OCI-LY7 (cell line): ENCODE measurements around the gene KCNJ5. TPM values are rescaled to one million over a fixed set of nuclear protein-coding genes. Genes with fewer than 3 reads are reported as not detected.
"Not testable (repeated sequence)": the region's sequence is repeated elsewhere in the genome, so short reads cannot be mapped to it uniquely, and the experiment has no call there.

Source experiments
- BruUV-seq: library from RNA; stranded (reverse); fragments of 400-500 nt; replicated peaks from 2 replicates; lab custom pipeline; 2021; lab: Mats Ljungman, UMichigan
- CTCF ChIA-PET: fragments of 300-600 bp; sonication (Branson Sonifier 250); formaldehyde crosslinking; loops from one replicate; lab custom pipeline; 2022; ENCODE audit warnings: antibody characterized with exemption; ENCODE audit not compliant: unreplicated experiment; lab: Charles Lee
- POLR2A ChIA-PET: fragments of 300-600 bp; sonication (Branson Sonifier 250); formaldehyde crosslinking; loops from one replicate; lab custom pipeline; 2022; ENCODE audit warnings: antibody characterized with exemption; lab: Charles Lee
- DNase-seq: peaks from one replicate; pipeline ENCODE4 v3.0.0-alpha.2; 2015; ENCODE audit warnings: low spot score
- H2AFZ ChIP-seq: fragments of 200-600 bp; sonication (generic), shearing (Covaris generic); 2 replicates; pipeline ENCODE4 v1.6.1; 2014; ENCODE audit warnings: mild to moderate bottlenecking, antibody characterized with exemption, low read length, moderate library complexity
- H3K27ac ChIP-seq: fragments of 200-600 bp; sonication (generic); 2 replicates; pipeline ENCODE4 v1.5.1; 2014; ENCODE audit warnings: mixed run types, low read depth, mild to moderate bottlenecking, moderate library complexity, low read length, inconsistent platforms; ENCODE audit not compliant: poor library complexity, severe bottlenecking
- H3K36me3 ChIP-seq: fragments of 200-600 bp; sonication (generic); 2 replicates; pipeline ENCODE4 v1.6.1; 2014; ENCODE audit warnings: mild to moderate bottlenecking, antibody characterized with exemption, low read length, moderate library complexity, mixed read lengths; ENCODE audit not compliant: insufficient read depth
- H3K4me1 ChIP-seq: fragments of 200-600 bp; sonication (generic); 2 replicates; pipeline ENCODE4 v1.5.1; 2014; ENCODE audit warnings: mild to moderate bottlenecking, low read length; ENCODE audit not compliant: insufficient read depth, poor library complexity, severe bottlenecking
- H3K4me2 ChIP-seq: fragments of 200-600 bp; sonication (generic); 2 replicates; pipeline ENCODE4 v1.6.1; 2014; ENCODE audit warnings: mild to moderate bottlenecking, low read length
- H3K4me3 ChIP-seq: fragments of 200-600 bp; sonication (generic); 2 replicates; pipeline ENCODE4 v1.5.1; 2014; ENCODE audit warnings: mild to moderate bottlenecking, low read depth, low read length; ENCODE audit not compliant: poor library complexity, severe bottlenecking
- H3K79me2 ChIP-seq: fragments of 200-600 bp; sonication (generic); 2 replicates; pipeline ENCODE4 v1.6.1; 2016; ENCODE audit warnings: low read depth, mild to moderate bottlenecking, low read length, moderate library complexity, mixed read lengths; ENCODE audit not compliant: insufficient read depth
- H3K9me2 ChIP-seq: fragments of 200-600 bp; sonication (generic); 2 replicates; pipeline ENCODE4 v1.6.1; 2016; ENCODE audit warnings: mild to moderate bottlenecking, low read length, mixed read lengths; ENCODE audit not compliant: insufficient read depth
- H3K9me3 ChIP-seq: fragments of 200-600 bp; sonication (generic); 2 replicates; pipeline ENCODE4 v1.6.1; 2014; ENCODE audit warnings: mild to moderate bottlenecking, mixed run types, low read length, mixed read lengths
- H4K20me1 ChIP-seq: fragments of 200-600 bp; sonication (generic); 2 replicates; pipeline ENCODE4 v1.6.1; 2014; ENCODE audit warnings: mild to moderate bottlenecking, antibody characterized with exemption, low read length, moderate library complexity, mixed read lengths; ENCODE audit not compliant: insufficient read depth
- EZH2phosphoT487 ChIP-seq: fragments of 200-600 bp; sonication (generic); IDR thresholded peaks from 2 replicates; pipeline ENCODE4 v1.6.1; 2018; ENCODE audit warnings: low read depth, borderline replicate concordance, mild to moderate bottlenecking, mixed run types, antibody characterized with exemption, low read length, moderate library complexity, mixed read lengths
- intact Hi-C: fragments of 100-400 bp; cut with micrococcal nuclease; formaldehyde crosslinking; loops from one replicate; pipeline ENCODE4 v1.10.0; 2022; ENCODE audit not compliant: unreplicated experiment
- total RNA-seq, 2 experiments: library from RNA; depleted of rRNA in 1 of 2; stranded (reverse); fragments of >200 nt in 1 of 2; shearing (Covaris generic) in 1 of 2; gene quantifications; 2 replicates each; pipeline ENCODE4 v1.2.3, GENCODE V29; 2014 to 2022
- TF ChIP-seq, protein P1 (sequence below): fragments of 200-600 bp; sonication (generic); conservative IDR thresholded peaks from 2 replicates; pipeline ENCODE4 v1.5.1; 2014; ENCODE audit warnings: mild to moderate bottlenecking, antibody characterized with exemption, low read length, moderate library complexity, mixed read lengths

The KCNJ5 gene
- total RNA-seq, 2 experiments from 2014 or later: not detected

GRCh38 chr11:128917144-128917724, 26.1 kb downstream of the KCNJ5 start:
- TF ChIP-seq, protein P1, sequence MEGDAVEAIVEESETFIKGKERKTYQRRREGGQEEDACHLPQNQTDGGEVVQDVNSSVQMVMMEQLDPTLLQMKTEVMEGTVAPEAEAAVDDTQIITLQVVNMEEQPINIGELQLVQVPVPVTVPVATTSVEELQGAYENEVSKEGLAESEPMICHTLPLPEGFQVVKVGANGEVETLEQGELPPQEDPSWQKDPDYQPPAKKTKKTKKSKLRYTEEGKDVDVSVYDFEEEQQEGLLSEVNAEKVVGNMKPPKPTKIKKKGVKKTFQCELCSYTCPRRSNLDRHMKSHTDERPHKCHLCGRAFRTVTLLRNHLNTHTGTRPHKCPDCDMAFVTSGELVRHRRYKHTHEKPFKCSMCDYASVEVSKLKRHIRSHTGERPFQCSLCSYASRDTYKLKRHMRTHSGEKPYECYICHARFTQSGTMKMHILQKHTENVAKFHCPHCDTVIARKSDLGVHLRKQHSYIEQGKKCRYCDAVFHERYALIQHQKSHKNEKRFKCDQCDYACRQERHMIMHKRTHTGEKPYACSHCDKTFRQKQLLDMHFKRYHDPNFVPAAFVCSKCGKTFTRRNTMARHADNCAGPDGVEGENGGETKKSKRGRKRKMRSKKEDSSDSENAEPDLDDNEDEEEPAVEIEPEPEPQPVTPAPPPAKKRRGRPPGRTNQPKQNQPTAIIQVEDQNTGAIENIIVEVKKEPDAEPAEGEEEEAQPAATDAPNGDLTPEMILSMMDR: no peak
- no peak for TF ChIP-seq EZH2phosphoT487
- no peaks in the 10 kb centered on the region for H3K36me3 ChIP-seq
- H3K9me3 ChIP-seq: no peaks in the 10 kb centered on the region
- ChIA-PET CTCF (no interaction called here), POLR2A (no interaction called here)
- H3K27ac ChIP-seq: no peak overlapping the region
- no peak overlapping the region for H2AFZ ChIP-seq
- H3K79me2 ChIP-seq: no peaks in the 10 kb centered on the region
- no peaks in the 10 kb centered on the region for H3K4me1 ChIP-seq
- intact Hi-C loops: no loop called here
- H3K4me2 ChIP-seq: no peak overlapping the region
- H3K4me3 ChIP-seq: no peak overlapping the region
- no peaks in the 10 kb centered on the region for H3K9me2 ChIP-seq
- DNase-seq: no peak
- H4K20me1 ChIP-seq: no peaks in the 10 kb centered on the region
- BruUV-seq: no TSS peak

DNA sequence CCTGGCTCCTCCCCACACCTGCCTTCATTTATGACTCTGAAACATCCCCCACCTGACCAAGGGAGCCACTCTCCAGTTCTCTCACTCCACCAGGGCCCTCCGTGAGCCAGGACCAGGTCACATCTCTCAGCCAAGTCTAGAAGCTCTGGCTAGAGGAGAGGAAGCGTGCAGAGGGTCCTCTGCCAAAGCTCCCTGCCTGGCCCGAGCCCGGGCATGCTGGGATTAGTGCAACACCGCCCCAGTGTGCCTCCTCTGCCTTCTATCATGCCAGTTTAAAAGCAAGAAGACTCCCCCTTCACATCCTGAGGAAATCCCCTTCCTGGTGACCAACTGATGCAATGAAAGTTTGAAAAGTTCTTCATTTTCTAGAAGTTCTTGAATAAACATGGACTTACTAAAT, 28.1 kb downstream of the KCNJ5 start:
- Histone ChIP-seq H3K4me2 (no peak overlapping the region), H2AFZ (no peak overlapping the region), H4K20me1 (no peaks in the 10 kb centered on the region), H3K4me3 (no peak overlapping the region), H3K27ac (no peak overlapping the region), H3K9me3 (no peaks in the 10 kb centered on the region), H3K36me3 (no peaks in the 10 kb centered on the region), H3K9me2 (no peaks in the 10 kb centered on the region), H3K79me2 (no peaks in the 10 kb centered on the region), H3K4me1 (no peaks in the 10 kb centered on the region)
- POLR2A ChIA-PET: no interaction called here
- TF ChIP-seq EZH2phosphoT487: no peak
- TF ChIP-seq, protein P1: no peak
- DNase-seq: no peak
- intact Hi-C loops: no loop called here
- BruUV-seq: no TSS peak
- CTCF ChIA-PET: no interaction called here

- BruUV-seq, H3K36me3 ChIP-seq, POLR2A ChIA-PET, H3K4me3 ChIP-seq, H3K27ac ChIP-seq, CTCF ChIA-PET, H3K4me2 ChIP-seq, H3K79me2 ChIP-seq, intact Hi-C loops, H2AFZ ChIP-seq, DNase-seq, H3K9me2 ChIP-seq, H3K4me1 ChIP-seq, H4K20me1 ChIP-seq, H3K9me3 ChIP-seq: not testable (repeated sequence)
Observed at GRCh38 chr11:128919635-128920034, 28.5 kb downstream of the KCNJ5 start.
